Measurements from ENCODE around the gene VAC14.

DNA sequence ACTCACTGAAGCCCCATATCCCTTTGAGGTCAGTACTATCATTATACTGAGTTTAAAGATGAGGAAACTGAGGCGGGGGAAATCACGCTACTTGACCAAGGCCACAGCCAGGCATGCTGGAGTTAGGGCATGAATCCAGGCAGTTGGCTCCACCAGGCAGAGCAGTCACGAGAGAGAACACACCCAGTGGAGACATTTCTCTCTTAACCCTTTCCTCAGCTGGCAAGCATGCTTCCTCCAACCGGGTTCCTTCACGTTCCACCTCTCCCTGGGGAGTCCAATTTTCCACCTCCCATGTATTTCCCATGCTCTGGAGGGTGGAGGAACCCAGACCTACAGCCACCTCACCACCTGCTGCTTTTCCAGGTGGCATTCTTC lies 32.8 kb downstream of the VAC14 start:
- TF ChIP-seq EZH2phosphoT487 (IDR thresholded peaks at IDR 0.05; ENCODE audit: borderline replicate concordance) (no peak), EZH2 (IDR thresholded peaks at IDR 0.05) (no peak), JUND (IDR thresholded peaks at IDR 0.05) (no peak), ZFX (IDR thresholded peaks at IDR 0.05) (no peak), ATF3 (IDR thresholded peaks at IDR 0.05) (no peak), CBX3 (IDR thresholded peaks at IDR 0.05; ENCODE audit: low read depth) (no peak), YY1 (IDR thresholded peaks at IDR 0.05; ENCODE audit: extremely low read depth, insufficient replicate concordance, low read depth, low read length) (no peak), POLR2A (IDR thresholded peaks at IDR 0.05; ENCODE audit: borderline replicate concordance, extremely low read depth, insufficient read depth, insufficient read length) (no peak), POLR2AphosphoS5 (IDR thresholded peaks at IDR 0.05; ENCODE audit: low read depth, low read length) (no peak), TCF7L2 (IDR thresholded peaks at IDR 0.05; ENCODE audit: borderline replicate concordance, extremely low read depth, insufficient read depth, insufficient read length) (no peak)
- TF ChIP-seq, protein P1, sequence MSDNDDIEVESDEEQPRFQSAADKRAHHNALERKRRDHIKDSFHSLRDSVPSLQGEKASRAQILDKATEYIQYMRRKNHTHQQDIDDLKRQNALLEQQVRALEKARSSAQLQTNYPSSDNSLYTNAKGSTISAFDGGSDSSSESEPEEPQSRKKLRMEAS (IDR thresholded peaks at IDR 0.05): no peak
- TF ChIP-seq, protein P2, sequence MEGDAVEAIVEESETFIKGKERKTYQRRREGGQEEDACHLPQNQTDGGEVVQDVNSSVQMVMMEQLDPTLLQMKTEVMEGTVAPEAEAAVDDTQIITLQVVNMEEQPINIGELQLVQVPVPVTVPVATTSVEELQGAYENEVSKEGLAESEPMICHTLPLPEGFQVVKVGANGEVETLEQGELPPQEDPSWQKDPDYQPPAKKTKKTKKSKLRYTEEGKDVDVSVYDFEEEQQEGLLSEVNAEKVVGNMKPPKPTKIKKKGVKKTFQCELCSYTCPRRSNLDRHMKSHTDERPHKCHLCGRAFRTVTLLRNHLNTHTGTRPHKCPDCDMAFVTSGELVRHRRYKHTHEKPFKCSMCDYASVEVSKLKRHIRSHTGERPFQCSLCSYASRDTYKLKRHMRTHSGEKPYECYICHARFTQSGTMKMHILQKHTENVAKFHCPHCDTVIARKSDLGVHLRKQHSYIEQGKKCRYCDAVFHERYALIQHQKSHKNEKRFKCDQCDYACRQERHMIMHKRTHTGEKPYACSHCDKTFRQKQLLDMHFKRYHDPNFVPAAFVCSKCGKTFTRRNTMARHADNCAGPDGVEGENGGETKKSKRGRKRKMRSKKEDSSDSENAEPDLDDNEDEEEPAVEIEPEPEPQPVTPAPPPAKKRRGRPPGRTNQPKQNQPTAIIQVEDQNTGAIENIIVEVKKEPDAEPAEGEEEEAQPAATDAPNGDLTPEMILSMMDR (IDR thresholded peaks at IDR 0.05 in 2 of 3, conservative IDR thresholded peaks at IDR 0.05 in 1 of 3; ENCODE audit: borderline replicate concordance in 1 of 3, insufficient read depth in 1 of 3, low read depth in 2 of 3, low read length in 2 of 3): no peak
